MM.1S (cell line): ENCODE data around the gene KRT81.
A peak's percentile ranks its signal among the peaks of the same experiment; 100 is the strongest.

Experiments used
- DNase-seq: peaks from one replicate; pipeline ENCODE4 v3.0.0-alpha.2; 2015
- H2AFZ ChIP-seq: fragments of 300-600 bp; sonication (generic); 2 replicates; pipeline ENCODE4 v1.6.0; 2016; ENCODE audit warnings: antibody characterized with exemption, low read length
- H3F3A ChIP-seq: fragments of 300-600 bp; sonication (generic); 2 replicates; pipeline ENCODE4 v1.6.1; 2016; ENCODE audit warnings: mild to moderate bottlenecking, antibody characterized with exemption, low read length, moderate library complexity, mixed read lengths; ENCODE audit not compliant: insufficient read depth
- H3K27ac ChIP-seq: fragments of 300-600 bp; sonication (generic); 2 replicates; pipeline ENCODE4 v1.5.1; 2016; ENCODE audit warnings: mild to moderate bottlenecking, low read length
- H3K27me3 ChIP-seq: fragments of 300-600 bp; sonication (generic); replicated peaks from 2 replicates; pipeline ENCODE4 v1.6.0; 2016; ENCODE audit warnings: low read length; ENCODE audit not compliant: insufficient read depth
- H3K36me3 ChIP-seq: fragments of 300-600 bp; sonication (generic); replicated peaks from 2 replicates; pipeline ENCODE4 v1.6.1; 2016; ENCODE audit warnings: mild to moderate bottlenecking, low read length, mixed read lengths; ENCODE audit not compliant: insufficient read depth
- H3K4me1 ChIP-seq: fragments of 300-600 bp; sonication (generic); 2 replicates; pipeline ENCODE4 v1.6.1; 2016; ENCODE audit warnings: low read length, mixed read lengths
- H3K4me2 ChIP-seq: fragments of 300-600 bp; sonication (generic); 2 replicates; pipeline ENCODE4 v1.6.0; 2016; ENCODE audit warnings: low read depth, low read length
- H3K4me3 ChIP-seq: fragments of 300-600 bp; sonication (generic); 2 replicates; pipeline ENCODE4 v1.5.1; 2016; ENCODE audit warnings: low read length, mixed read lengths
- H3K79me2 ChIP-seq: fragments of 300-600 bp; sonication (generic); 2 replicates; pipeline ENCODE4 v1.6.1; 2016; ENCODE audit warnings: mixed run types, low read length, mixed read lengths
- H3K9ac ChIP-seq: fragments of 300-600 bp; sonication (generic); 2 replicates; pipeline ENCODE4 v1.6.1; 2016; ENCODE audit warnings: low read length, mixed read lengths
- H3K9me2 ChIP-seq: fragments of 300-600 bp; sonication (generic); replicated peaks from 2 replicates; pipeline ENCODE4 v1.6.1; 2016; ENCODE audit warnings: mild to moderate bottlenecking, low read length, mixed read lengths; ENCODE audit not compliant: insufficient read depth
- H3K9me3 ChIP-seq: fragments of 300-600 bp; sonication (generic); replicated peaks from 2 replicates; pipeline ENCODE4 v1.6.1; 2016; ENCODE audit warnings: mild to moderate bottlenecking, low read length, mixed read lengths; ENCODE audit not compliant: insufficient read depth
- H4K20me1 ChIP-seq: fragments of 300-600 bp; sonication (generic); 2 replicates; pipeline ENCODE4 v1.6.1; 2016; ENCODE audit warnings: mild to moderate bottlenecking, low read length, moderate library complexity, mixed read lengths; ENCODE audit not compliant: insufficient read depth
- CTCF ChIP-seq: fragments of 300-600 bp; sonication (generic); IDR thresholded peaks from 2 replicates; pipeline ENCODE4 v1.5.1; 2016; ENCODE audit warnings: antibody characterized with exemption, low read length, mixed read lengths
- EZH2 ChIP-seq: fragments of 300-600 bp; sonication (generic); optimal IDR thresholded peaks from 2 replicates; pipeline ENCODE3; 2017; ENCODE audit warnings: low read depth, mild to moderate bottlenecking, antibody characterized with exemption, low read length, mixed read lengths
- EZH2phosphoT487 ChIP-seq: fragments of 300-600 bp; sonication (generic); IDR thresholded peaks from 2 replicates; pipeline ENCODE4 v1.6.1; 2018; ENCODE audit warnings: antibody characterized with exemption, low read length

The KRT81 gene

GRCh38 chr12:52319097-52319496 is 27.8 kb upstream of the KRT81 start:
- DNase-seq, result peak; percentile 39

DNA sequence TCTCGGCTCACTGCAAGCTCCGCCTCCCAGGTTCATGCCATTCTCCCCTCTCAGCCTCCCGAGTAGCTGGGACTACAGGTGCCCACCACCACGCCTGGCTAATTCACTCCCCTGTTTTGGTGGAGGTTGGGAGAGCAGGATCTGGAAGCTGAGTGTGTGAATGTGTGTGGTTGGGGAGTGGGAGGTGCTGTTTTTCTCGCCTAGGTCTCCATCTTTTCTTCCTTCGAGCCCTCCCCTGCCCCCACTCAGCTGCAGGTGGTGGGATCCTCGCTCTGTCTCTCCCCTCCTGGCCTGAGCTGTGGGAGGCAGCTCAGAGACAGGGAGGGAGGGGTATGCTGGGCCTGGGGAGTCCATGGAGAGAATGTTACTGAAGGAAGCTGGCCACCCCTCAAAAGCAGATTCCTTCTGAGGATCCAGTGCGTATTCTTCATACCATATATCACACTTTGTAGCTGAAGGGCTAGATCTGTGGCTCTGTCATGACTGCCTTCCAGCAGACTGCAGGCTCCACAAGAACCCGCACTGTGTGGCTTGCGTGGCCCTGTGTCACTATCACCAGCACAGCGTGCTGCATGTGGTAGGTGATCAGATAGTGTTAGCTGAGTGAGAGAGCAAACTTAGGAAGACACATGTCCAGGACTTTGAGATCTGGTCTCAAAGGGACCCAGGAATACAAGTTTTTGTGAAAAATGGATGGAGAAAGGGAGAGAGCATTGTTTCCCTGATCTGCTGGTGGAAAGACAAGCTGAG is 27.1 kb upstream of the KRT81 start:
- no peaks in the 10 kb centered on the region for H3K4me1 ChIP-seq
- H3K4me3 ChIP-seq, result no peak overlapping the region
- no peak overlapping the region for H3K9ac ChIP-seq
- no peaks in the 10 kb centered on the region for H3K9me2 ChIP-seq
- TF ChIP-seq CTCF (no peak), EZH2 (no peak), EZH2phosphoT487 (no peak)
- H4K20me1 ChIP-seq, result no peaks in the 10 kb centered on the region
- no peaks in the 10 kb centered on the region for H3K9me3 ChIP-seq
- no peak overlapping the region for H3K27ac ChIP-seq
- H3K36me3 ChIP-seq, result no peaks in the 10 kb centered on the region
- H2AFZ ChIP-seq, result no peak overlapping the region
- no peaks in the 10 kb centered on the region for H3F3A ChIP-seq
- no peaks in the 10 kb centered on the region for H3K79me2 ChIP-seq
- H3K4me2 ChIP-seq, result no peak overlapping the region
- DNase-seq, result no peak
- peaks cover 85% of the 10 kb centered on the region for H3K27me3 ChIP-seq

More at GRCh38 chr12:52319097-52319496, 27.8 kb upstream of the KRT81 start:
- Histone ChIP-seq H3F3A (no peaks in the 10 kb centered on the region), H3K36me3 (no peaks in the 10 kb centered on the region), H3K4me1 (no peaks in the 10 kb centered on the region), H3K27ac (no peak overlapping the region), H4K20me1 (no peaks in the 10 kb centered on the region), H2AFZ (no peak overlapping the region), H3K4me2 (no peak overlapping the region), H3K79me2 (no peaks in the 10 kb centered on the region), H3K9me2 (no peaks in the 10 kb centered on the region), H3K4me3 (no peak overlapping the region), H3K9ac (no peak overlapping the region), H3K9me3 (no peaks in the 10 kb centered on the region), H3K27me3 (peaks cover 82% of the 10 kb centered on the region)
- TF ChIP-seq CTCF (0 out of 2 replicates have a peak, but pooled peaks have one; percentile 5), EZH2phosphoT487 (no peak)

DNA sequence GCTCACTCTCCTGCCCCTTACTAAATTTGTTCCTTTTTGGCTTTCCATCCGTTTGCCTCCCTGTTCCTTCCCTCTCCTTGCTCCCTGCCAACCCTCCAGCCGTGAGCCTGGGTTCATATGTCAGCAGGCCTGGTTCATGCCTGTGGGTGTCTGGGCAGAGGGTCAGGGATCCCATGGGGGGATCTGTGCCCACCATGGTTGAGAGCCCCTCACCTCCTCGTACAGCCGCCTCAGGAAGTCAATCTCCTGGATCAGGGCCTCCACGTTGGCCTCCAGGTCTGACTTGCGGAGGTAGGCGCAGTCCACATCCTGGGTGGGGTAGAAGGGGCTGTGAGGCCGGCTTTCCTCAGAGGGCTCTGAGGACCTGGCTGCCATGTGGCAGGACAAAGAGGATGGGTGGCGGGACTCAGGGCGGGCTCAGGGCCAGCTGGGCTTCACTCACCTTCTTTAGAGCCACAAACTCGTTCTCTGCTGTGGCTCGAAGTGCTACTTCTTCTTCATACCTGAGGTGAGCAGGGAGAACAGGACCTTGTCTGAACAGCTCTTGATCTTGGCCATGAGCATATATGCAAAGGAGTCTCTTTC is 26.2 kb upstream of the KRT81 start:
- H3K4me1 ChIP-seq, result no peaks in the 10 kb centered on the region
- no peaks in the 10 kb centered on the region for H3K36me3 ChIP-seq
- no peak overlapping the region for H3K9ac ChIP-seq
- no peaks in the 10 kb centered on the region for H4K20me1 ChIP-seq
- no peaks in the 10 kb centered on the region for H3F3A ChIP-seq
- H3K4me2 ChIP-seq, result no peak overlapping the region
- no peak for DNase-seq
- no peaks in the 10 kb centered on the region for H3K9me3 ChIP-seq
- H3K9me2 ChIP-seq, result no peaks in the 10 kb centered on the region
- TF ChIP-seq EZH2, result no peak
- no peak for TF ChIP-seq CTCF
- TF ChIP-seq EZH2phosphoT487, result no peak
- peaks cover 81% of the 10 kb centered on the region for H3K27me3 ChIP-seq
- no peak overlapping the region for H2AFZ ChIP-seq
- H3K4me3 ChIP-seq, result no peak overlapping the region
- no peak overlapping the region for H3K27ac ChIP-seq
- no peaks in the 10 kb centered on the region for H3K79me2 ChIP-seq
